B cell (primary cell): Measurements from ENCODE around the gene KIF16B. TPM values are rescaled to one million over a fixed set of nuclear protein-coding genes. Genes with fewer than 3 reads are reported as not detected.

Experiments
- ATAC-seq: fragments of 200-7000 bp; cut with Tn5 transposase; one replicate; pipeline ENCODE4 v1.10.0; 2021; ENCODE audit warnings: low read depth, mild to moderate bottlenecking, moderate number of reproducible peaks, moderate library complexity
- CTCF ChIA-PET: fragments of 350-600 bp; sonication (Branson Sonifier 250); formaldehyde crosslinking; loops from one replicate; lab custom pipeline; 2021; ENCODE audit warnings: antibody characterized with exemption, inconsistent platforms; lab: Charles Lee
- POLR2A ChIA-PET: fragments of 350-600 bp; sonication (Branson Sonifier 250); formaldehyde crosslinking; loops from one replicate; lab custom pipeline; 2021; ENCODE audit warnings: antibody characterized with exemption; lab: Charles Lee
- DNase-seq: peaks from one replicate; pipeline ENCODE4 v3.0.0; 2013
- H2AFZ ChIP-seq: 2 replicates; pipeline ENCODE4 v1.6.1; 2012; ENCODE audit warnings: mild to moderate bottlenecking, low read depth, low read length; ENCODE audit not compliant: insufficient read depth, poor library complexity, severe bottlenecking
- H3K27ac ChIP-seq, 2 donors: 1 replicate in 1 of 2; 2 replicates in 1 of 2; pipeline ENCODE4 v1.5.1; 2012 to 2013; ENCODE audit warnings: low read length in 2 of 2, mild to moderate bottlenecking in 2 of 2, moderate library complexity in 1 of 2
- H3K27me3 ChIP-seq, 4 experiments: fragments of 200-600 bp in 1 of 4; sonication (generic) in 1 of 4; replicated peaks in 1 of 4; 1 replicate in 2 of 4; 2 replicates in 2 of 4; pipeline versions ENCODE4 v1.6.1 to v1.7.0; 2013 to 2016; ENCODE audit warnings: low read length in 3 of 4, mild to moderate bottlenecking in 2 of 4, mixed read lengths in 1 of 4, moderate library complexity in 1 of 4; ENCODE audit not compliant: insufficient read depth in 4 of 4, control insufficient read depth in 3 of 4; ENCODE audit errors: control extremely low read depth in 1 of 4
- H3K36me3 ChIP-seq, 2 experiments: replicated peaks in 1 of 2; 1 replicate in 1 of 2; 2 replicates in 1 of 2; pipeline versions ENCODE4 v1.6.1 to v1.7.1; 2013; ENCODE audit warnings: low read length in 1 of 2; ENCODE audit not compliant: insufficient read depth in 2 of 2, control insufficient read depth in 1 of 2; ENCODE audit errors: control extremely low read depth in 1 of 2, extremely low read depth in 1 of 2
- H3K4me1 ChIP-seq, 2 donors: fragments of 200-600 bp in 1 of 2; sonication (generic) in 1 of 2; 1 replicate in 1 of 2; 2 replicates in 1 of 2; pipeline versions ENCODE4 v1.5.1 to v1.6.1; 2013 to 2017; ENCODE audit warnings: low read length in 2 of 2; ENCODE audit not compliant: control insufficient read depth in 2 of 2, insufficient read depth in 2 of 2
- H3K4me2 ChIP-seq: replicated peaks from 2 replicates; pipeline ENCODE3; 2012; ENCODE audit warnings: mild to moderate bottlenecking, low read depth, low read length; ENCODE audit not compliant: poor library complexity, severe bottlenecking
- H3K4me3 ChIP-seq, 5 experiments: fragments of 200-600 bp in 1 of 5; sonication (generic) in 1 of 5; 1 replicate in 3 of 5; 2 replicates in 2 of 5; pipeline versions ENCODE4 v1.5.1 to v1.7.0; 2011 to 2016; ENCODE audit warnings: low read length in 4 of 5, mild to moderate bottlenecking in 4 of 5, low read depth in 2 of 5, control low read depth in 1 of 5, moderate library complexity in 1 of 5; ENCODE audit not compliant: insufficient read depth in 1 of 5; ENCODE audit errors: control extremely low read depth in 1 of 5, extremely low read depth in 1 of 5
- H3K79me2 ChIP-seq: fragments of 200-600 bp; sonication (generic); one replicate; pipeline ENCODE4 v1.6.0; 2016; ENCODE audit warnings: low read length; ENCODE audit not compliant: control insufficient read depth, insufficient read depth
- H3K9ac ChIP-seq: fragments of 200-600 bp; sonication (generic); 2 replicates; pipeline ENCODE4 v1.6.1; 2017; ENCODE audit warnings: mild to moderate bottlenecking, low read length, moderate library complexity
- H3K9me3 ChIP-seq, 3 donors: one replicate each; pipeline versions ENCODE4 v1.6.1 to v1.7.1; 2013; ENCODE audit warnings: low read length in 2 of 3; ENCODE audit not compliant: control insufficient read depth in 2 of 3, insufficient read depth in 1 of 3; ENCODE audit errors: control extremely low read depth in 1 of 3
- H4K20me1 ChIP-seq: 2 replicates; pipeline ENCODE4 v1.6.0; 2012; ENCODE audit warnings: mild to moderate bottlenecking, low read length; ENCODE audit not compliant: insufficient read depth, control insufficient read depth, poor library complexity, severe bottlenecking
- H3K27ac Mint-ChIP-seq: one replicate; pipeline ENCODE4 v1.8.0; 2021; ENCODE audit warnings: mixed read lengths
- H3K27me3 Mint-ChIP-seq: one replicate; pipeline ENCODE4 v1.8.0; 2021; ENCODE audit warnings: mixed read lengths
- H3K4me1 Mint-ChIP-seq: one replicate; pipeline ENCODE4 v1.8.0; 2021; ENCODE audit warnings: mixed read lengths
- H3K4me3 Mint-ChIP-seq: one replicate; pipeline ENCODE4 v1.8.0; 2021; ENCODE audit warnings: mixed read lengths
- H3K9me3 Mint-ChIP-seq: one replicate; pipeline ENCODE4 v1.8.0; 2022; ENCODE audit warnings: mixed read lengths; ENCODE audit not compliant: insufficient read depth
- EZH2 ChIP-seq: IDR thresholded peaks from 2 replicates; pipeline ENCODE4 v1.6.1; 2012; ENCODE audit warnings: borderline replicate concordance, low read depth, mild to moderate bottlenecking, moderate library complexity, low read length; ENCODE audit not compliant: insufficient read depth, poor library complexity, severe bottlenecking
- WGBS: methylation state at CpG from one replicate; pipeline ENCODE4 v1.1.5; 2013; ENCODE audit warnings: missing lambda C conversion rate; ENCODE audit not compliant: insufficient coverage; 5-methylcytosine and 5-hydroxymethylcytosine counted together
- intact Hi-C: fragments of 100-400 bp; cut with micrococcal nuclease; formaldehyde crosslinking; loops from one replicate; pipeline ENCODE4 v1.10.0; 2022
- polyA plus RNA-seq: library from polyadenylated mRNA; depleted of rRNA; stranded (reverse); fragments of >200 nt; gene quantifications from 2 replicates; pipeline ENCODE4 v1.2.3, GENCODE V29; 2012
- total RNA-seq, 2 donors: library from RNA; stranded (reverse); fragments of 120-200 nt in 1 of 2; gene quantifications; 1 replicate in 1 of 2; 2 replicates in 1 of 2; pipeline versions ENCODE4 v1.2.3 to v1.2.4, GENCODE V29; 2013 to 2022
- TF ChIP-seq, protein P1 (sequence below): fragments of 200-600 bp; IDR thresholded peaks from one replicate; pipeline ENCODE4 v1.8.0; 2022; ENCODE audit warnings: antibody characterized with exemption, mild to moderate bottlenecking

The KIF16B gene
- total and polyA plus RNA-seq, 2 donors (not counting 1 experiment from before 2014, with no cell fraction given), result 4.5 to 13.0 TPM

DNA sequence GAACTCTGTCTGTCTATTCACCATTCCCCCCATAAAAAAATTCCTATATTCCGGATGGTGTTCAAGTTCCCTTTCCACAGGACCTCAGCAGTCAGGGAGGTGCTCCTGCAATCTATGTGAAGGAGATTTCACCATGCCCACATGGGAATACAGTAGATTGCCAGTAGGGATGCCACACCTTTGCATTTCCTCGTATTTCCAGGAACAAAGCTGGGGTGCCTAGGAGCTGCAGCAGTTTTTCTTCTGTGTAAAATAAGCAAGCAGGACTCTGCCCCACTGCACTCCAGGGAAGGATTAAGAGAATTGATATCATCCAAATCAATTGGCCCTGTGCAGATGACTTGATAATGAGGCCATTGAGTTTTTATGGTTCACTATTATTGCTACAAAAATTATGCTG lies 7.4 kb upstream of the KIF16B start:
- Mint-ChIP-seq H3K27ac (no peak overlapping the region), H3K9me3 (no peaks in the 10 kb centered on the region), H3K27me3 (peaks cover 21% of the 10 kb centered on the region), H3K4me1 (no peaks in the 10 kb centered on the region), H3K4me3 (no peak overlapping the region)
- DNase-seq, result no peak
- no peak overlapping the region for H3K27ac ChIP-seq
- no peak overlapping the region for H3K4me3 ChIP-seq
- intact Hi-C loops, result no loop called here
- no peaks in the 10 kb centered on the region for H3K9me3 ChIP-seq
- no peaks in the 10 kb centered on the region for H3K79me2 ChIP-seq
- 100% methylated on average over 1 of the region's 2 CpGs for WGBS
- H3K36me3 ChIP-seq, result no peaks in the 10 kb centered on the region
- ChIA-PET POLR2A (no interaction called here), CTCF (no interaction called here)
- no peaks in the 10 kb centered on the region for H3K27me3 ChIP-seq
- ATAC-seq, result no peak
- no peaks in the 10 kb centered on the region for H4K20me1 ChIP-seq
- no peak overlapping the region for H3K9ac ChIP-seq
- H2AFZ ChIP-seq, result no peak overlapping the region
- TF ChIP-seq, protein P1, sequence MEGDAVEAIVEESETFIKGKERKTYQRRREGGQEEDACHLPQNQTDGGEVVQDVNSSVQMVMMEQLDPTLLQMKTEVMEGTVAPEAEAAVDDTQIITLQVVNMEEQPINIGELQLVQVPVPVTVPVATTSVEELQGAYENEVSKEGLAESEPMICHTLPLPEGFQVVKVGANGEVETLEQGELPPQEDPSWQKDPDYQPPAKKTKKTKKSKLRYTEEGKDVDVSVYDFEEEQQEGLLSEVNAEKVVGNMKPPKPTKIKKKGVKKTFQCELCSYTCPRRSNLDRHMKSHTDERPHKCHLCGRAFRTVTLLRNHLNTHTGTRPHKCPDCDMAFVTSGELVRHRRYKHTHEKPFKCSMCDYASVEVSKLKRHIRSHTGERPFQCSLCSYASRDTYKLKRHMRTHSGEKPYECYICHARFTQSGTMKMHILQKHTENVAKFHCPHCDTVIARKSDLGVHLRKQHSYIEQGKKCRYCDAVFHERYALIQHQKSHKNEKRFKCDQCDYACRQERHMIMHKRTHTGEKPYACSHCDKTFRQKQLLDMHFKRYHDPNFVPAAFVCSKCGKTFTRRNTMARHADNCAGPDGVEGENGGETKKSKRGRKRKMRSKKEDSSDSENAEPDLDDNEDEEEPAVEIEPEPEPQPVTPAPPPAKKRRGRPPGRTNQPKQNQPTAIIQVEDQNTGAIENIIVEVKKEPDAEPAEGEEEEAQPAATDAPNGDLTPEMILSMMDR, result no peak
- no peak for TF ChIP-seq EZH2
- H3K4me1 ChIP-seq, result peaks cover 2% of the 10 kb centered on the region in 2 donors
- H3K4me2 ChIP-seq, result no peak overlapping the region

DNA sequence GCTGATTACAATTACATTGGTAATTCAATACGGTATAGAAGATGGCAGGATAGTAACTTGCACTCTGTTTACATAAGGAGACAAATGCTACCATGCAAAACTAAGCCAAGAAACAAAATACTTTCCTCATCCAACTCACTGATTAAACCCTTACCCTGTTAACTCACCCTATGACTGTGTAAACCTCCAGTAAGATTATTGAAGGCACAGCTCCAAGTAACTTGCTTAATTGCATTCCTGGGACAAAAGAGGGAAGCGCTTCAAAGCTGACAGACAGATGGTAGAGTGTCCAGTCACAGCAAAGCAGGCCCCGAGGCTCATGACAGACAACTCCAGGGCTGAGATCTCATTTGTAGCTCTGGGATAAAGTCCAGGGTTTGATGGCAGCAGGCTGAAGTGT lies 6.9 kb upstream of the KIF16B start:
- Mint-ChIP-seq H3K4me1 (peaks cover 4% of the 10 kb centered on the region), H3K4me3 (no peak overlapping the region), H3K9me3 (no peaks in the 10 kb centered on the region), H3K27ac (no peak overlapping the region), H3K27me3 (peaks cover 21% of the 10 kb centered on the region)
- no peak overlapping the region for H3K27ac ChIP-seq
- H3K27me3 ChIP-seq, result no peaks in the 10 kb centered on the region
- TF ChIP-seq, protein P1, result no peak
- no peak for TF ChIP-seq EZH2
- CTCF ChIA-PET, result no interaction called here
- no peak overlapping the region for H3K4me3 ChIP-seq
- no peaks in the 10 kb centered on the region for H3K9me3 ChIP-seq
- 92% methylated on average over 2 of the region's 3 CpGs for WGBS
- no peaks in the 10 kb centered on the region for H3K79me2 ChIP-seq
- ATAC-seq (no peak), DNase-seq (no peak)
- H3K4me1 ChIP-seq, result peaks cover 5 to 7% of the 10 kb centered on the region in 2 donors
- intact Hi-C loops, result no loop called here
- H3K4me2 ChIP-seq, result no peak overlapping the region
- H3K36me3 ChIP-seq, result no peaks in the 10 kb centered on the region
- POLR2A ChIA-PET, result no interaction called here
- H4K20me1 ChIP-seq, result no peaks in the 10 kb centered on the region
- H2AFZ ChIP-seq, result no peak overlapping the region
- no peak overlapping the region for H3K9ac ChIP-seq
